ENCODE data around the gene G2E3. TPM values are rescaled to one million over a fixed set of nuclear protein-coding genes. Genes with fewer than 3 reads are reported as not detected.
"Not testable (repeated sequence)": the region's sequence is repeated elsewhere in the genome, so short reads cannot be mapped to it uniquely, and the experiment has no call there.

G2E3 gene
- total RNA-seq, 1 experiment from 2014 or later = 51.5 TPM

GRCh38 chr14:30528778-30529642, 29.9 kb upstream of the G2E3 start:
- DNase-seq (ENCODE audit: low spot score) = no peak
- Histone ChIP-seq H3K36me3 (ENCODE audit: insufficient read depth, low read length, poor library complexity, severe bottlenecking) (no peaks in the 10 kb centered on the region), H3K27ac (ENCODE audit: low read depth, low read length, poor library complexity, severe bottlenecking) (no peak overlapping the region), H3K9me3 (ENCODE audit: low read depth, low read length, poor library complexity, severe bottlenecking) (no peaks in the 10 kb centered on the region), H3K4me1 (ENCODE audit: insufficient read depth, low read length, poor library complexity, severe bottlenecking) (no peaks in the 10 kb centered on the region), H3K4me3 (ENCODE audit: low read depth, low read length, poor library complexity, severe bottlenecking) (no peak overlapping the region), H3K27me3 (replicated peaks; ENCODE audit: insufficient read depth, low read depth, low read length, poor library complexity) (no peaks in the 10 kb centered on the region)
- TF ChIP-seq CTCF (conservative IDR thresholded peaks at IDR 0.05; ENCODE audit: low read depth, low read length) (no peak), EZH2 (IDR thresholded peaks at IDR 0.05; ENCODE audit: borderline replicate concordance, low read depth, low read length, poor library complexity, severe bottlenecking) (no peak)
- intact Hi-C loops (cut with micrococcal nuclease; ENCODE audit: unreplicated experiment) = loop anchor here (10.0 kb wide), 1 partner anchor 1774 kb away; no protein-coding TSS in a partner anchor
- POLR2A ChIA-PET (ENCODE audit: low non-redundant PET) = no interaction called here
- CTCF ChIA-PET = no interaction called here
- no TSS peak for BruUV-seq (replicated peaks)

- CTCF ChIA-PET = no interaction called here
- Histone ChIP-seq H3K9me3 (ENCODE audit: low read depth, low read length, poor library complexity, severe bottlenecking) (no peaks in the 10 kb centered on the region), H3K27me3 (replicated peaks; ENCODE audit: insufficient read depth, low read depth, low read length, poor library complexity) (peaks cover 2% of the 10 kb centered on the region), H3K36me3 (ENCODE audit: insufficient read depth, low read length, poor library complexity, severe bottlenecking) (no peaks in the 10 kb centered on the region), H3K4me1 (ENCODE audit: insufficient read depth, low read length, poor library complexity, severe bottlenecking) (no peaks in the 10 kb centered on the region), H3K4me3 (ENCODE audit: low read depth, low read length, poor library complexity, severe bottlenecking) (no peak overlapping the region), H3K27ac (ENCODE audit: low read depth, low read length, poor library complexity, severe bottlenecking) (no peak overlapping the region)
- no peak for DNase-seq (ENCODE audit: low spot score)
- no TSS peak for BruUV-seq (replicated peaks)
- intact Hi-C loops (cut with micrococcal nuclease; ENCODE audit: unreplicated experiment) = no loop called here
- TF ChIP-seq CTCF (conservative IDR thresholded peaks at IDR 0.05; ENCODE audit: low read depth, low read length) = no peak
- TF ChIP-seq EZH2 (IDR thresholded peaks at IDR 0.05; ENCODE audit: borderline replicate concordance, low read depth, low read length, poor library complexity, severe bottlenecking) = no peak
- POLR2A ChIA-PET (ENCODE audit: low non-redundant PET) = no interaction called here
Observed at GRCh38 chr14:30532264-30532663, 26.7 kb upstream of the G2E3 start.

DNA sequence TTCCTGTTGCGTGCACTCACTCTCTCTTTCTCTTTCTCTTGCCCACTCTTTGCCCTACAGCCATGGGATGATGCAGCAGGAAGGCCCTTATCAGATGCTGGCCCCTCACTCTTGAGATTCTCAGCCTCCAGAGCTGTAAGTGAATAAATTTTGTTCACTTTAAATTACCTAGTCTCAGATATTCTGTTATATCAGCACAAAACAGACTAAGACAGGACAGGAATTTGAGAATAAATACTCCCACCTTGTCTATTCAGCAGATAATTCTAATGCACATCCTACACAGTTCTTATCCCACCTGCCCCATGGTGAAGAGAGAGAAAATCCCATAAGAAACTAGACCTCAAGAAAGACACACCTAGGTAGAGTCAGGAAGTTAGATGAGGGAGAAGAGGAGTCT, 25.8 kb upstream of the G2E3 start:
- Histone ChIP-seq H3K27me3 (replicated peaks; ENCODE audit: insufficient read depth, low read depth, low read length, poor library complexity) (peaks cover 11% of the 10 kb centered on the region), H3K4me3 (ENCODE audit: low read depth, low read length, poor library complexity, severe bottlenecking) (no peak overlapping the region), H3K9me3 (ENCODE audit: low read depth, low read length, poor library complexity, severe bottlenecking) (no peaks in the 10 kb centered on the region), H3K4me1 (ENCODE audit: insufficient read depth, low read length, poor library complexity, severe bottlenecking) (no peaks in the 10 kb centered on the region), H3K27ac (ENCODE audit: low read depth, low read length, poor library complexity, severe bottlenecking) (no peak overlapping the region), H3K36me3 (ENCODE audit: insufficient read depth, low read length, poor library complexity, severe bottlenecking) (no peaks in the 10 kb centered on the region)
- ChIA-PET CTCF (no interaction called here), POLR2A (ENCODE audit: low non-redundant PET) (no interaction called here)
- TF ChIP-seq EZH2 (IDR thresholded peaks at IDR 0.05; ENCODE audit: borderline replicate concordance, low read depth, low read length, poor library complexity, severe bottlenecking) = no peak
- no TSS peak for BruUV-seq (replicated peaks)
- intact Hi-C loops (cut with micrococcal nuclease; ENCODE audit: unreplicated experiment) = no loop called here
- DNase-seq (ENCODE audit: low spot score) = no peak

DNA sequence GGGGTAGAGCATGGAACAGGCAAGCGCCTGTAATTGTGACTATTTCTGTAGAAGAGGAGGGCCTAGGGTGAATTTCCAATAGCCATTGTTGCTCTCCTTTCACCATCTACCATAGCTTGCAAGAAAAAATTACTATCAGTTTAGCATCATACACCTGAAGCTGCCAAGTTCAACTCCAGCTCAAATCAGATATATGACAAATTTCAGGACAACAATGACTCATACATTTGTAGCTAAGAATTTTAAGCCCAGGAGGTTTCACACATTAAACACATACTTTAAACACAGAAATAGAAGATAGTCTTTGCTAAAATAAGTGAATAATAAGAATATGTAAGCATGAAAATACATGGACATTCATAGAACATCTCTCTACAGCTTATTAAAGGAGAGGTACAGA, 17.6 kb upstream of the G2E3 start:
- no peak for DNase-seq (ENCODE audit: low spot score)
- intact Hi-C loops (cut with micrococcal nuclease; ENCODE audit: unreplicated experiment) = no loop called here
- no peaks in the 10 kb centered on the region for H3K9me3 ChIP-seq (ENCODE audit: low read depth, low read length, poor library complexity, severe bottlenecking)
- no peak overlapping the region for H3K27ac ChIP-seq (ENCODE audit: low read depth, low read length, poor library complexity, severe bottlenecking)
- TF ChIP-seq CTCF (conservative IDR thresholded peaks at IDR 0.05; ENCODE audit: low read depth, low read length) (no peak), EZH2 (IDR thresholded peaks at IDR 0.05; ENCODE audit: borderline replicate concordance, low read depth, low read length, poor library complexity, severe bottlenecking) (no peak)
- ChIA-PET POLR2A (ENCODE audit: low non-redundant PET) (no interaction called here), CTCF (no interaction called here)
- H3K4me1 ChIP-seq (ENCODE audit: insufficient read depth, low read length, poor library complexity, severe bottlenecking) = no peaks in the 10 kb centered on the region
- no peak overlapping the region for H3K4me3 ChIP-seq (ENCODE audit: low read depth, low read length, poor library complexity, severe bottlenecking)
- H3K36me3 ChIP-seq (ENCODE audit: insufficient read depth, low read length, poor library complexity, severe bottlenecking) = no peaks in the 10 kb centered on the region
- BruUV-seq (replicated peaks) = no TSS peak
- peaks cover 41% of the 10 kb centered on the region for H3K27me3 ChIP-seq (replicated peaks; ENCODE audit: insufficient read depth, low read depth, low read length, poor library complexity)

- H3K4me1 ChIP-seq (ENCODE audit: insufficient read depth, low read length, poor library complexity, severe bottlenecking); H3K27me3 ChIP-seq (replicated peaks; ENCODE audit: insufficient read depth, low read depth, low read length, poor library complexity); POLR2A ChIA-PET (ENCODE audit: low non-redundant PET); intact Hi-C loops (cut with micrococcal nuclease; ENCODE audit: unreplicated experiment); DNase-seq (ENCODE audit: low spot score); H3K36me3 ChIP-seq (ENCODE audit: insufficient read depth, low read length, poor library complexity, severe bottlenecking); H3K9me3 ChIP-seq (ENCODE audit: low read depth, low read length, poor library complexity, severe bottlenecking); CTCF ChIA-PET; BruUV-seq (replicated peaks); H3K4me3 ChIP-seq (ENCODE audit: low read depth, low read length, poor library complexity, severe bottlenecking); H3K27ac ChIP-seq (ENCODE audit: low read depth, low read length, poor library complexity, severe bottlenecking): not testable (repeated sequence)
Observed at GRCh38 chr14:30546735-30547134, 12.2 kb upstream of the G2E3 start.
